ENCODE results near the gene SASS6.

The SASS6 gene

GRCh38 chr1:100164216-100164615, 31.5 kb upstream of the SASS6 start:
- TF ChIP-seq TCF12 (IDR thresholded peaks at IDR 0.05; ENCODE audit: low read depth) (no peak), USF1 (IDR thresholded peaks at IDR 0.05) (no peak), NFIC (IDR thresholded peaks at IDR 0.05) (no peak)

- TF ChIP-seq REST (IDR thresholded peaks at IDR 0.05; ENCODE audit: low read depth) = no peak
- no peak for TF ChIP-seq EP300 (IDR thresholded peaks at IDR 0.05; ENCODE audit: borderline replicate concordance)
- TF ChIP-seq MAX (IDR thresholded peaks at IDR 0.05) = no peak
- no peak for TF ChIP-seq RAD21 (IDR thresholded peaks at IDR 0.05; ENCODE audit: low read depth)
- TF ChIP-seq FOXM1 (IDR thresholded peaks at IDR 0.05; ENCODE audit: borderline replicate concordance, low read depth) = no peak
Measured at GRCh38 chr1:100162881-100163280, 30.2 kb upstream of the SASS6 start.

GRCh38 chr1:100152271-100152670, 19.5 kb upstream of the SASS6 start:
- no peak for TF ChIP-seq CEBPB (IDR thresholded peaks at IDR 0.05)
- TF ChIP-seq ZBTB7A (IDR thresholded peaks at IDR 0.05; ENCODE audit: low read depth) = no peak
- TF ChIP-seq CREB1 (IDR thresholded peaks at IDR 0.05; ENCODE audit: low read depth) = no peak
- no peak for TF ChIP-seq RAD21 (IDR thresholded peaks at IDR 0.05; ENCODE audit: low read depth)
- TF ChIP-seq FOXM1 (IDR thresholded peaks at IDR 0.05; ENCODE audit: borderline replicate concordance, low read depth) = no peak
- no peak for TF ChIP-seq TEAD4 (IDR thresholded peaks at IDR 0.05)
- TF ChIP-seq EGR1 (IDR thresholded peaks at IDR 0.05) = no peak
- TF ChIP-seq TCF12 (IDR thresholded peaks at IDR 0.05; ENCODE audit: low read depth) = no peak
- no peak for TF ChIP-seq MAX (IDR thresholded peaks at IDR 0.05)
- no peak for TF ChIP-seq YY1 (IDR thresholded peaks at IDR 0.05; ENCODE audit: low read depth)
- TF ChIP-seq REST (IDR thresholded peaks at IDR 0.05; ENCODE audit: low read depth) = no peak
- no peak for TF ChIP-seq TAF1 (IDR thresholded peaks at IDR 0.05; ENCODE audit: low read depth)
- no peak for TF ChIP-seq USF1 (IDR thresholded peaks at IDR 0.05)
- no peak for TF ChIP-seq EP300 (IDR thresholded peaks at IDR 0.05; ENCODE audit: borderline replicate concordance)

- no peak for TF ChIP-seq MAX (IDR thresholded peaks at IDR 0.05)
- no peak for TF ChIP-seq EGR1 (IDR thresholded peaks at IDR 0.05)
- TF ChIP-seq REST (IDR thresholded peaks at IDR 0.05; ENCODE audit: low read depth) = no peak
- TF ChIP-seq RAD21 (IDR thresholded peaks at IDR 0.05; ENCODE audit: low read depth) = no peak
- no peak for TF ChIP-seq CEBPB (IDR thresholded peaks at IDR 0.05)
Measured at GRCh38 chr1:100151679-100152078, 18.9 kb upstream of the SASS6 start.

- TF ChIP-seq MAX (IDR thresholded peaks at IDR 0.05) (no peak), YY1 (IDR thresholded peaks at IDR 0.05; ENCODE audit: low read depth) (no peak), NFIC (IDR thresholded peaks at IDR 0.05) (no peak), RAD21 (IDR thresholded peaks at IDR 0.05; ENCODE audit: low read depth) (no peak)
Measured at GRCh38 chr1:100147875-100148274, 15.1 kb upstream of the SASS6 start.
